Measurements from ENCODE around the gene SLC13A5.

Gene SLC13A5

GRCh38 chr17:6713130-6713917 lies at the start of gene SLC13A5:
Gene SLC13A5, minus strand, starts transcription at chr17:6713369. Its CDS starts 36 bp downstream, at chr17:6713333.
- peak; percentile 31 for TF ChIP-seq CTCF (IDR thresholded peaks at IDR 0.05; ENCODE audit: control insufficient read depth, insufficient read depth, low read depth, low read length, missing control alignments)
- peak within 1 kb of the TSS; percentile 10 for H3K4me3 ChIP-seq (ENCODE audit: control insufficient read depth, low read depth, low read length)
- DNase-seq (ENCODE audit: low read depth) = no peak

DNA sequence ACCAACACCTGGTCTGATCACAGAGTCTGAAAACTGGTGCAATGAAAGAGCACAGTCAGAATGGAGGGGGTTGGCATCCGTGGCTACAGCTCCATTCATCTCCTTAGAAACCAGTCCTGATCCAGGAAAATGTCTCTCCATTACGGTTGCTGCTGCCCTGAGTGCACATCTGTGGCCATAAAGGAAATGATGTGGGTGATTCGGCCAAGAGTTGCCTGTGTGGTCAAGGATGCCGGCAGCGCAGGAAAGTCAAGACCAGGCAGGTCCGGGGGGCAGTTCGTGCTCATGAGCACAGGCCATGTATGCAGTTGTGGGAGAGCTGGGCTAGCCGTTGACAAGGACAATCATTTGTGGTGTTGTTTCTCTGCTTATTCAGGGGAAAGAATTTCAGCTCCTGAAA lies 48.6 kb upstream of the SLC13A5 start:
- no peak for TF ChIP-seq CTCF (IDR thresholded peaks at IDR 0.05; ENCODE audit: control insufficient read depth, insufficient read depth, low read depth, low read length, missing control alignments)
- H3K4me3 ChIP-seq (ENCODE audit: control insufficient read depth, low read depth, low read length) = no peak overlapping the region
- no peak for DNase-seq (ENCODE audit: low read depth)

GRCh38 chr17:6757747-6758146 lies 44.6 kb upstream of the SLC13A5 start:
- no peak for TF ChIP-seq CTCF (IDR thresholded peaks at IDR 0.05; ENCODE audit: control insufficient read depth, insufficient read depth, low read depth, low read length, missing control alignments)
- no peak for DNase-seq (ENCODE audit: low read depth)
- no peak overlapping the region for H3K4me3 ChIP-seq (ENCODE audit: control insufficient read depth, low read depth, low read length)

- peak overlapping the region; percentile 58 for H3K4me3 ChIP-seq (ENCODE audit: control insufficient read depth, low read depth, low read length)
- TF ChIP-seq CTCF (IDR thresholded peaks at IDR 0.05; ENCODE audit: control insufficient read depth, insufficient read depth, low read depth, low read length, missing control alignments) = no peak
- DNase-seq (ENCODE audit: low read depth) = no peak
These were observed 43.4 kb upstream of the SLC13A5 start for GRCh38 chr17:6756425-6757031.

DNA sequence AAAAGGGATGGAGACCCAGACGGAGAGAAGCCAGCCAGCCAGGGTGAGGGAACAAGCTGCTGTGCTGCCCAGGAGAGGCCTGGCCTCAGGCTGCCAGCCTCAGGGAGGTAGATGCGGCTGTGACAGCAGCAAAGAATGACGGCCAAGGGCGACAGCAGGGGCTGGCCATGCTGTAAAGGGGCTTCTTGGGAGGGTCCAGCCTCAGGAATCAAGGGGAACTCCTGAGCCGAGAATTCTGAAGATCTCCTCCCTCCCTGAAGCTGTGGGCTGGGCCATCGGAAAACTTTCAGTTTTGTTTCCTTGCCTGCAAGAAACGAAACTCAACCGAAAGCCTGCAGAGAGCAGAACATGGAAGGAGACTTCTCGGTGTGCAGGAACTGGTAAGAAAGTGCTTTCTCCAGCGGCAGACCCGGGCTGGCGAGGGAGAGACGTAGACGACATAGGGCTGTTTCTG lies 42.6 kb upstream of the SLC13A5 start, which contains the start of gene XAF1:
Gene XAF1, plus strand, starts transcription at position 316 of the 454 bp plus-strand sequence. Its CDS starts 33 bp downstream, at position 349.
- TF ChIP-seq CTCF (IDR thresholded peaks at IDR 0.05; ENCODE audit: control insufficient read depth, insufficient read depth, low read depth, low read length, missing control alignments) = no peak
- peak; percentile 34 for DNase-seq (ENCODE audit: low read depth)
- peak within 1 kb of the TSS; percentile 58 for H3K4me3 ChIP-seq (ENCODE audit: control insufficient read depth, low read depth, low read length)

- DNase-seq (ENCODE audit: low read depth) = peak; percentile 18
- H3K4me3 ChIP-seq (ENCODE audit: control insufficient read depth, low read depth, low read length) = peak overlapping the region; percentile 58
- no peak for TF ChIP-seq CTCF (IDR thresholded peaks at IDR 0.05; ENCODE audit: control insufficient read depth, insufficient read depth, low read depth, low read length, missing control alignments)
These were observed 42.1 kb upstream of the SLC13A5 start for GRCh38 chr17:6755281-6755680.
